OCI-LY3 (cell line): ENCODE results near the gene CPNE2.

ENCODE experiments used
- H2AFZ ChIP-seq: fragments of 200-600, 300-600 bp; shearing (Covaris generic); 2 replicates; pipeline ENCODE4 v1.6.0; 2014; ENCODE audit warnings: antibody characterized with exemption, low read depth, low read length
- H3K27ac ChIP-seq: fragments of 200-600, 300-600 bp; sonication (generic); 2 replicates; pipeline ENCODE4 v1.5.1; 2014; ENCODE audit warnings: mild to moderate bottlenecking, low read length, moderate library complexity, mixed read lengths
- H3K27me3 ChIP-seq: fragments of 200-600, 300-600 bp; sonication (generic); 2 replicates; pipeline ENCODE4 v1.6.1; 2014; ENCODE audit warnings: low read depth, low read length, mixed read lengths
- H3K36me3 ChIP-seq: fragments of 200-600, 300-600 bp; sonication (generic); replicated peaks from 2 replicates; pipeline ENCODE3; 2014; ENCODE audit warnings: low read depth, low read length, mixed read lengths
- H3K4me1 ChIP-seq: fragments of 300-600, 200-600 bp; sonication (generic); 2 replicates; pipeline ENCODE4 v1.6.1; 2014; ENCODE audit warnings: low read length, mixed read lengths
- H3K4me2 ChIP-seq: fragments of 200-600, 300-600 bp; sonication (generic); 2 replicates; pipeline ENCODE4 v1.6.1; 2014; ENCODE audit warnings: low read length, mixed read lengths
- H3K4me3 ChIP-seq: fragments of 300-600, 200-600 bp; sonication (generic); 2 replicates; pipeline ENCODE4 v1.5.1; 2014; ENCODE audit warnings: antibody characterized with exemption, mild to moderate bottlenecking, low read length, moderate library complexity
- H3K79me2 ChIP-seq: fragments of 300-600, 200-600 bp; shearing (Covaris generic); 2 replicates; pipeline ENCODE4 v1.6.1; 2014; ENCODE audit warnings: mild to moderate bottlenecking, low read length, mixed read lengths
- H3K9ac ChIP-seq: fragments of 300-600, 200-600 bp; shearing (Covaris generic); 2 replicates; pipeline ENCODE4 v1.6.0; 2014; ENCODE audit warnings: mild to moderate bottlenecking, low read length, moderate library complexity
- H3K9me3 ChIP-seq: fragments of 200-600, 300-600 bp; shearing (Covaris generic); 2 replicates; pipeline ENCODE4 v1.6.1; 2014; ENCODE audit warnings: low read length, mixed read lengths; ENCODE audit not compliant: insufficient read depth
- H4K20me1 ChIP-seq: fragments of 200-600, 300-600 bp; sonication (generic); 2 replicates; pipeline ENCODE4 v1.6.1; 2016; ENCODE audit warnings: low read length, mixed read lengths; ENCODE audit not compliant: insufficient read depth
- EZH2phosphoT487 ChIP-seq: fragments of 200-600 bp; shearing (Covaris generic); IDR thresholded peaks from 2 replicates; pipeline ENCODE4 v1.6.1; 2018; ENCODE audit warnings: antibody characterized with exemption, mixed run types, low read depth
- TF ChIP-seq, protein P1 (sequence below): fragments of 200-600, 300-600 bp; sonication (generic); IDR thresholded peaks from 2 replicates; pipeline ENCODE4 v1.5.1; 2014; ENCODE audit warnings: antibody characterized with exemption, low read length, low read depth

CPNE2 gene

DNA sequence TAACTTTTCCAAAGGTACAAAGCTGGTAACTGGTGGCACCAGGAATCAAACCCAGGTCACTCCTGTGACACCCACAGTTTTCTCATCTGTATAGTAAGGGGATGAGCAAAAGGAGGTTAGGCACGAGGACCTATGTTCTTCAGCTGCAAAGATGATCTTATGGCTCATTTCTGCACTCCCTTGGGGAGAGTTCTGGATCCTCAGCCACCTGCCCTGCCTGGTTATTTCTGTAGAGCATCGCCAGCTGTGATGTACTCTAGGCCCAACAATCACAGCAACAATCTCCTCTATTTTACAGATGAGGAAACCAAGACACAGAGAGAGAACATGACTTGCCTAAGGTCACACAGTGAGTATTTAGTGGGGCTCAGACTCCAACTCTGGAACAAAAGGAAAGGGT is 5.4 kb upstream of the CPNE2 start:
- Histone ChIP-seq H3K27me3 (peaks cover 8% of the 10 kb centered on the region), H3K4me3 (no peak overlapping the region), H3K36me3 (no peaks in the 10 kb centered on the region), H3K9me3 (no peaks in the 10 kb centered on the region), H3K4me2 (no peak overlapping the region), H3K27ac (no peak overlapping the region), H2AFZ (no peak overlapping the region), H3K9ac (no peak overlapping the region), H3K79me2 (no peaks in the 10 kb centered on the region), H3K4me1 (peaks cover 10% of the 10 kb centered on the region; the same call in 1 of the 2 replicates), H4K20me1 (no peaks in the 10 kb centered on the region)
- TF ChIP-seq EZH2phosphoT487 = no peak
- TF ChIP-seq, protein P1, sequence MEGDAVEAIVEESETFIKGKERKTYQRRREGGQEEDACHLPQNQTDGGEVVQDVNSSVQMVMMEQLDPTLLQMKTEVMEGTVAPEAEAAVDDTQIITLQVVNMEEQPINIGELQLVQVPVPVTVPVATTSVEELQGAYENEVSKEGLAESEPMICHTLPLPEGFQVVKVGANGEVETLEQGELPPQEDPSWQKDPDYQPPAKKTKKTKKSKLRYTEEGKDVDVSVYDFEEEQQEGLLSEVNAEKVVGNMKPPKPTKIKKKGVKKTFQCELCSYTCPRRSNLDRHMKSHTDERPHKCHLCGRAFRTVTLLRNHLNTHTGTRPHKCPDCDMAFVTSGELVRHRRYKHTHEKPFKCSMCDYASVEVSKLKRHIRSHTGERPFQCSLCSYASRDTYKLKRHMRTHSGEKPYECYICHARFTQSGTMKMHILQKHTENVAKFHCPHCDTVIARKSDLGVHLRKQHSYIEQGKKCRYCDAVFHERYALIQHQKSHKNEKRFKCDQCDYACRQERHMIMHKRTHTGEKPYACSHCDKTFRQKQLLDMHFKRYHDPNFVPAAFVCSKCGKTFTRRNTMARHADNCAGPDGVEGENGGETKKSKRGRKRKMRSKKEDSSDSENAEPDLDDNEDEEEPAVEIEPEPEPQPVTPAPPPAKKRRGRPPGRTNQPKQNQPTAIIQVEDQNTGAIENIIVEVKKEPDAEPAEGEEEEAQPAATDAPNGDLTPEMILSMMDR = no peak

DNA sequence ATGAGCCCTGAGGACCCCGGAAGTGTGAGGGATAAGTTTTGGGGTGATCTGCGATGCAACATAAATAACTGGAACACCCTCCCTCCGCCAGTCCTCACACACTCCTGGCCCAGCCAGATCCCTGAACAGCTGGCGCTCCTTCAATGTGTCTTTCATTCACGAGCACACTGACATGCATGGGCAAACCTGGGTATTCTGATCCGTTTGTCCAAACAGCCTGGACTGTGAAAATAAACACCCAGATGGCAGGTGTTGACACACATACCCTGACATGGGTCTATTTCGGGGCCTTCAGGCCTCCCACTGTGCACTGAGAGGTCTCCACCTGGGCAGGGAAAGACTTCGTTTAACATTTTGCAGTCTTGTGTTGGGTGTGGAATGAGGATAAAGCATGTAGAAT is 3.0 kb upstream of the CPNE2 start:
- Histone ChIP-seq H3K27me3 (peaks cover 15% of the 10 kb centered on the region), H3K4me2 (no peak overlapping the region), H3K27ac (no peak overlapping the region), H3K36me3 (no peaks in the 10 kb centered on the region), H3K9me3 (no peaks in the 10 kb centered on the region), H2AFZ (no peak overlapping the region), H4K20me1 (no peaks in the 10 kb centered on the region), H3K4me1 (peaks cover 9% of the 10 kb centered on the region), H3K4me3 (no peak overlapping the region), H3K9ac (no peak overlapping the region), H3K79me2 (no peaks in the 10 kb centered on the region)
- no peak for TF ChIP-seq EZH2phosphoT487

DNA sequence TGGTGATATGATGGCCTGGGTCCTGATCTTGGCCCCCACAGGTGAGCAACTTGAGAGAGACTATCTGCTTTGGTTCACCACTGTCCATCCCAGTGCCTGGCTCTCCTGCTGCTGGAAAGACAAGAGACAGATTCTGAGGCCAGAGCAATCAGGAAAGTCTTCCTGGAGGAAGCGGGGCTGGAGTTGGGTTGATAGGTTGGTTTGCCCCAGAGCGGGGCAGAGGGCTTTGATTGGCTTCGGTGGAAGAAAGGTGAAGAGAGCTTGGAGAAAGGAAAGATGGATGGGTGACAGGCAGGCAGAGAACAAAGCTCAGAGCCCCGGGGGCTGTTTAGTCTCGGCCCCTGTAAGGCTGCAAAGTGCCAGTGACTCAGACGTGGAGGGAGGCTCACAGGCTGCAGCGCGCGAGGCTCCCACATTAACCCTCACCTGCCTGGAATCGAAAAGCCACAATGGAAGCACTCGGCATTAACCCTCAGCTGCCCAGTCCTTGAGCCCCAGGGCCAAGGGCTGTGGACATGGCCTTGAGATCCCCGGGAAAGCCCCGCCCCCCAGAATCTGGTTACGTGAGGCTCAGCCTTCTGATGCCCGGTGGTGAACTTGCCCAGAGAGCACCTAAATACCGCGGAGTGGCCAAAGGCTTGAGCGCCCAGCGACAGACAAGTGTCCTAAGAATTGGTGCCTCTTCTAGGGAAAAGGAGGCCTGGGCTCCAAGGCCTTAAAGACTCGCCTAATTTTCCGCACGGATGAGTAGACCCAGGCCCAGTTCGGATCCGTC is 996 bp upstream of the CPNE2 start:
- no peak for TF ChIP-seq EZH2phosphoT487
- TF ChIP-seq, protein P1 = no peak
- H3K9me3 ChIP-seq = no peaks in the 10 kb centered on the region
- H3K27me3 ChIP-seq = peaks cover 15% of the 10 kb centered on the region
- peak overlapping the region; percentile 68 for H2AFZ ChIP-seq
- no peaks in the 10 kb centered on the region for H4K20me1 ChIP-seq
- H3K9ac ChIP-seq = peak overlapping the region; percentile 69
- no peaks in the 10 kb centered on the region for H3K36me3 ChIP-seq
- H3K27ac ChIP-seq = no peak overlapping the region
- peaks cover 7% of the 10 kb centered on the region for H3K4me1 ChIP-seq
- no peaks in the 10 kb centered on the region for H3K79me2 ChIP-seq
- peak overlapping the region; percentile 83 for H3K4me3 ChIP-seq
- H3K4me2 ChIP-seq = peak overlapping the region; percentile 94

DNA sequence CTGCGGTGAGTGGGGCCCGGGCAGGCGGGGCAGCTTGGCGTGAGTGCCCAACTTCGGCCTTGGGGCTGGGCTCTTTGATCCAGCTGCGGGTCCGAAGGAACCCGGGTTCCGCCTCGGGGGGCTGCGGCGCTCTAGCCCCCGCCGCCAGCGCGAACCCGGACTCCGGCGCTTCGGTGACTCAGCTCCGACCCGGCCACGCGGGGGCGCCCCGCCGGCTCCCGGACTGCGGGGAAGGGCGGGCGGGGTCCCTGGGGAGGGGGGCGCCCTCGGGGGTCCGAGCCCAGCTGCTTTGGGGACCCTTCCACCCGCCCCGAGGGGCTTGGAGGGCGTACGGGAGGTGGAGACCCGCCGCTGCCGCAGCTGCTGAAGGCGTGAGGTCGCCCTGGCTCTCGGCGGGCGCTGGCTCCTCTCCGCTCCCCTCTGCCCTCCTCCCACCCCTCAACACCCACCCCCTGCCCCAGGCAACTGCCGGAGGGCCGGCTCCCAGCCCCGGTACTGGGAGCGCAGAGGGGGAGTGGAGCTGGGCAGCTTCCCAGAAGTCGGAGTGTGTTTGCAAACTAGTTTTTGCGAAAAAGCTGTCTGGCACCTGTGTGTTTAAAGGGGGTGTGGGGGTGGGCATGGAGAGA is 516 bp downstream of the CPNE2 start:
- H3K27ac ChIP-seq = no peak overlapping the region
- 0 out of 2 replicates have a peak overlapping the region, but pooled peaks have one; percentile 24 for H2AFZ ChIP-seq
- H3K9ac ChIP-seq = peak overlapping the region; percentile 70

More for the DNA sequence above, 516 bp downstream of the CPNE2 start:
- H3K4me1 ChIP-seq = peaks cover 7% of the 10 kb centered on the region
- TF ChIP-seq, protein P1 = peak; percentile 62
- TF ChIP-seq EZH2phosphoT487 = no peak
- no peaks in the 10 kb centered on the region for H3K79me2 ChIP-seq
- H3K9me3 ChIP-seq = no peaks in the 10 kb centered on the region
- H3K36me3 ChIP-seq = no peaks in the 10 kb centered on the region
- H3K4me3 ChIP-seq = peak overlapping the region; percentile 83
- peak overlapping the region; percentile 71 for H3K4me2 ChIP-seq
- no peaks in the 10 kb centered on the region for H4K20me1 ChIP-seq
- H3K27me3 ChIP-seq = peaks cover 15% of the 10 kb centered on the region
